NCI-H524 treated with DMSO at 0.1 percent for 48 hours (cell line): Measurements from ENCODE around the gene IL6.

Source experiments
- DNase-seq: peaks from one replicate; lab custom pipeline; 2025; lab: John Stamatoyannopoulos, UW

The IL6 gene

DNA sequence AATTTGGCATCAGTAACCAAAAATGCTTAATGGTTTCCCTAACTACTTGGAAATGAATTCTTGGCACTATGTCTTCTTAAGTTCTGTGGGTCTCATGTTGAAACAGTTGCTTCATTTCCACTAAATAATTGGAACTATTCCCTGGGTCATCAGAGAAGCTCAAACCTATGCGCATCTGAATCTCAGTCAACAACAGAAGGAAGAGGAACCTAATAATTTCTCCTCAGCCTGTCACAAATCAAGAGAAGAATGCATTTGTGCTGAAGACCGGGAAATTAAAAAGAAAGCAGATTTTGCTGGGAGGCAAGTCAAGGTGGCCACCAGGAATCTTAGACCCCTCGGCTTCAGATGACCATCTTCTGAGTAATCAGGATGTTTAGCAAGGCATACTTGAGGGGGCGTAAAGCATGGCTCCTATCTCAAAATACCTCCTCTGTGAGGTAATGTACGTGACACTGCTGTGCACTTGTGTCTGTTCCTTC, 54.3 kb downstream of the IL6 start:
- DNase-seq = no peak
